CD8-positive, alpha-beta memory T cell (primary cell): ENCODE results near the gene NR2F6. TPM values are rescaled to one million over a fixed set of nuclear protein-coding genes. Genes with fewer than 3 reads are reported as not detected.
"Not testable (repeated sequence)": the region's sequence is repeated elsewhere in the genome, so short reads cannot be mapped to it uniquely, and the experiment has no call there.

Experiments used
- CTCF ChIA-PET: fragments of 350-600 bp; sonication (Branson Sonifier 250); formaldehyde crosslinking; loops from one replicate; lab custom pipeline; 2021; ENCODE audit warnings: antibody characterized with exemption; lab: Charles Lee
- POLR2A ChIA-PET: fragments of 350-600 bp; sonication (Branson Sonifier 250); formaldehyde crosslinking; loops from one replicate; lab custom pipeline; 2021; ENCODE audit warnings: antibody characterized with exemption; lab: Charles Lee
- DNase-seq, 5 donors: peaks; one replicate each; pipeline versions ENCODE4 v3.0.0 to v3.0.0-alpha.2; 2020 to 2022; ENCODE audit warnings: mixed read lengths in 1 of 5
- H3K27ac ChIP-seq: one replicate; pipeline ENCODE4 v1.7.0; 2013; ENCODE audit warnings: low read depth, mild to moderate bottlenecking, low read length, moderate library complexity
- H3K27me3 ChIP-seq: 2 replicates; pipeline ENCODE4 v1.7.0; 2013; ENCODE audit warnings: low read length, mild to moderate bottlenecking; ENCODE audit not compliant: insufficient read depth, poor library complexity, severe bottlenecking
- H3K36me3 ChIP-seq: 2 replicates; pipeline ENCODE4 v1.7.0; 2013; ENCODE audit warnings: mild to moderate bottlenecking, low read length, moderate library complexity; ENCODE audit not compliant: insufficient read depth
- H3K4me1 ChIP-seq: 2 replicates; pipeline ENCODE4 v1.7.0; 2013; ENCODE audit warnings: mild to moderate bottlenecking, low read length, moderate library complexity; ENCODE audit not compliant: insufficient read depth
- H3K4me3 ChIP-seq: 2 replicates; pipeline ENCODE4 v1.7.0; 2013; ENCODE audit warnings: mild to moderate bottlenecking, low read length
- H3K9me3 ChIP-seq: 2 replicates; pipeline ENCODE4 v1.7.0; 2013; ENCODE audit warnings: mild to moderate bottlenecking, low read length
- H3K27ac Mint-ChIP-seq, 8 donors: one replicate each; pipeline ENCODE4 v1.8.0; 2020 to 2021; ENCODE audit warnings: mixed read lengths in 8 of 8, mild to moderate bottlenecking in 6 of 8, inconsistent platforms in 3 of 8, moderate library complexity in 3 of 8
- H3K27me3 Mint-ChIP-seq, 2 donors: one replicate each; pipeline ENCODE4 v1.8.0; 2020 to 2021; ENCODE audit warnings: mixed read lengths in 2 of 2, mild to moderate bottlenecking in 1 of 2, moderate library complexity in 1 of 2
- H3K36me3 Mint-ChIP-seq, 3 donors: one replicate each; pipeline ENCODE4 v1.8.0; 2020 to 2021; ENCODE audit warnings: mixed read lengths in 3 of 3, inconsistent platforms in 1 of 3, mild to moderate bottlenecking in 1 of 3
- H3K4me1 Mint-ChIP-seq, 3 donors: one replicate each; pipeline ENCODE4 v1.8.0; 2020 to 2021; ENCODE audit warnings: mixed read lengths in 3 of 3, inconsistent platforms in 1 of 3, mild to moderate bottlenecking in 1 of 3
- H3K4me3 Mint-ChIP-seq, 7 donors: one replicate each; pipeline ENCODE4 v1.8.0; 2020 to 2021; ENCODE audit warnings: mixed read lengths in 7 of 7, mild to moderate bottlenecking in 6 of 7, moderate library complexity in 4 of 7, inconsistent platforms in 2 of 7
- H3K9me3 Mint-ChIP-seq, 5 donors: one replicate each; pipeline ENCODE4 v1.8.0; 2020 to 2022; ENCODE audit warnings: mixed read lengths in 5 of 5, mild to moderate bottlenecking in 3 of 5, moderate library complexity in 2 of 5, inconsistent platforms in 1 of 5
- polyA plus RNA-seq: library from polyadenylated mRNA; unstranded; fragments of 300-500 nt; fragmentation: Illumina TruSeq; gene quantifications from one replicate; pipeline ENCODE4 v1.2.3, GENCODE V29; 2021
- total RNA-seq, 2 experiments: library from RNA; stranded (reverse); gene quantifications; one replicate each; pipeline ENCODE4 v1.2.3, GENCODE V29; 2021

The NR2F6 gene
- total and polyA plus RNA-seq, 3 experiments from 2014 or later, result 0.94 to 7.8 (median 7.4) TPM

DNA sequence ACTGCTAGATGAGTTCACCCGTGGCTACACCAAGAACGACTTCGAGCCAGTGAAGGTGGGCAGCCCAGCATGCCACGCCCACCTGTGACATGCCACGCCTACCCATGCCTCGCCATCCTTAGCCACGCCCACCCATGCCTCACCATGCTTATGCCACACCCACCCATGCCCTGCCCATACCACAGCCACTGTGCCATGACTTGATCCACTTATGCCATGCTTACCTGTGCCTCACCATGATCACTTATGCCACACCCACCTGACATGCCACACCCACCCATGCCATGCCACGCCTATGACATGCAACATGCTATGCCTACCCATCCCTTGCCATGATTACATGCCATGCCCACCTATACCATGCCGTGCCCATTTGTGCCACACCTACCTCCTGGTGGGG is 43.5 kb downstream of the NR2F6 start:
- Mint-ChIP-seq H3K27ac (peak overlapping the region in 3 of 8 donors; percentile 5 to 77 (median 16)), H3K4me1 (no peaks in the 10 kb centered on the region), H3K4me3 (no peak overlapping the region), H3K9me3 (no peaks in the 10 kb centered on the region), H3K36me3 (peaks cover 7 to 89% (median 21%) of the 10 kb centered on the region in 3 donors), H3K27me3 (peaks cover 0 to 3% of the 10 kb centered on the region in 2 donors)
- Histone ChIP-seq H3K4me1 (no peaks in the 10 kb centered on the region), H3K36me3 (peaks cover 34% of the 10 kb centered on the region), H3K27me3 (no peaks in the 10 kb centered on the region), H3K27ac (no peak overlapping the region), H3K4me3 (no peak overlapping the region), H3K9me3 (no peaks in the 10 kb centered on the region)
- DNase-seq, result no peak
- ChIA-PET POLR2A (no interaction called here), CTCF (no interaction called here)

DNA sequence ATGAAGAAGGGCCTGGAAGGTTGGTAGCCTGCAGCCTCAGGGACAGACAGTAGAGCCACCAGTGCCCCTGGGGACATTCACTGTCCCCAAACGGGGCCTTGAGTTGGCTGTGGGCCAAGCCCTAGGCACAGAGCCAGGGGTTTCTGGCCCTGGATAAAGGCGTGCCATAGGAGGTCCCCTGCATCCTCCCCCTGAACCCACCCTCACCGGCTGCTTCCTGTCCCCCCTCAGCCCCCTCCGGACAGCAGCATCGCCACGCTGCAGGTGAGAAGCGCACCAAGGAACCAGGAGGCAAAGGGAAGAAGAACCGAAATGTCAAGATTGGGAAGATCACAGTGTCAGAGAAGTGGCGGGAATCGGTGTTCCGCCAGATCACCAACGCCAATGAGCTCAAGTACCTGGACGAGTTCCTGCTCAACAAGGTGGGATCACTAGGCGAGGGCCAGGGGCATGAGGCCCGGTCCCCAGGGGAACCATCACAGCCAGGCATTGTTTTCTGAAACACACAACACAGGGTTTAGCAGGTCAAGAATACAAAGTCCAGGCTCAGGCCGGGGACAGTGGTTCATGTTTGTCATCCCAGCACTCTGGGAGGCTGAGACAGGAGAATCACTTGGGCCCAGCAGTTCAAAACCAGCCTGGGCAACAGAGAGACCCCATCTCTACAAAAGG is 45.2 kb downstream of the NR2F6 start:
- Mint-ChIP-seq H3K4me1 (peaks cover 0 to 1% (median 0%) of the 10 kb centered on the region in 3 donors), H3K27ac (peak overlapping the region in 1 of 8 donors; percentile 26), H3K27me3 (peaks cover 0 to 3% of the 10 kb centered on the region in 2 donors), H3K36me3 (peaks cover 7 to 87% (median 26%) of the 10 kb centered on the region in 3 donors), H3K9me3 (no peaks in the 10 kb centered on the region), H3K4me3 (no peak overlapping the region)
- Histone ChIP-seq H3K36me3 (peaks cover 37% of the 10 kb centered on the region), H3K27me3 (no peaks in the 10 kb centered on the region), H3K4me3 (no peak overlapping the region), H3K9me3 (no peaks in the 10 kb centered on the region), H3K4me1 (no peaks in the 10 kb centered on the region), H3K27ac (no peak overlapping the region)
- DNase-seq, result no peak
- POLR2A ChIA-PET, result no interaction called here
- CTCF ChIA-PET, result no interaction called here

DNA sequence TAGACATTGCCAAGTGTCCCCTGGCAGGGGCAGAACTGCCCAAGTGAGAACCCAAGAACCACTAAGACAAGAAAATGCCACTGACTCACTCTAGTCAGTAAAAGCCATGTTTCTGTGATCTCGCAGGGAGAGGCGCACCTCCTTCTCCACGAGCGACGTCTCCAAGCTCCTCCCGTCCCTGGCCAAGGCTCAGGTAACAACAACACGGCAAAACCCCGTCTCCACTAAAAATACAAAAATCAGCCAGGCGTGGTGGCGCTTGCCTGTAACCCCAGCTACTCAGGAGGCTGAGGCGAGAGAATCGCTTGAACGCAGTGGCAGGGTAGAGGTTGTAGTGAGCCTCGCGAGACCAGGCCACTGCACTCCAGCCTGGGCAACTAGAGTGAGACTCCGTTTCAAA is 48.1 kb downstream of the NR2F6 start:
- Mint-ChIP-seq H3K27ac (no peak overlapping the region), H3K4me3 (no peak overlapping the region), H3K36me3 (peaks cover 7 to 86% (median 28%) of the 10 kb centered on the region in 3 donors)

DNA sequence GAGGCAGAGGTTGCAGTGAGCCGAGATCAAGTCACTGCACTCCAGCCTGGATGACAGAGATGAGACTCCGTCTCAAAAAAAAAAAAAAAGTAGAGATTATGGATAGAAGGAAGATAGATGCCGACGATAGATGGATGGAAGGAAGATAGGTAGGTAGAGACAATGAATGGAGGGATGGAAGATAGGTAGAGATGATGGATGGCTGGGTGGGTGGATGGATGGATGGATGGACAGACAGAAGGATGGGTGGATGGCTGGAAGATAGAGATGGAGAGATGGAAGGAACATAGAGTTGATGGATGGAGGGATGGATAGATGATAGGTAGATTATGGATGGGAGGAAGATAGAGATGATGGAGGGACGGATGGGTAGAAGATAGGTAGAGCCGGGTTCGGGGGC is 49.1 kb downstream of the NR2F6 start:
- Mint-ChIP-seq H3K4me1 (peaks cover 0 to 1% (median 0%) of the 10 kb centered on the region in 3 donors), H3K27me3 (peaks cover 0 to 3% of the 10 kb centered on the region in 2 donors), H3K4me3 (no peak overlapping the region), H3K27ac (peak overlapping the region in 3 of 8 donors; percentile 8 to 79 (median 23)), H3K36me3 (peaks cover 0 to 83% (median 20%) of the 10 kb centered on the region in 3 donors), H3K9me3 (no peaks in the 10 kb centered on the region)
- H3K9me3 ChIP-seq, result no peaks in the 10 kb centered on the region
- H3K27ac ChIP-seq, result no peak overlapping the region
- no peak overlapping the region for H3K4me3 ChIP-seq
- H3K36me3 ChIP-seq, result peaks cover 59% of the 10 kb centered on the region
- DNase-seq, result no peak
- H3K4me1 ChIP-seq, result no peaks in the 10 kb centered on the region
- CTCF ChIA-PET, result no interaction called here
- H3K27me3 ChIP-seq, result no peaks in the 10 kb centered on the region
- POLR2A ChIA-PET, result no interaction called here

More for the DNA sequence above, 48.1 kb downstream of the NR2F6 start:
- no peak for DNase-seq
- Histone ChIP-seq H3K36me3 (peaks cover 63% of the 10 kb centered on the region), H3K27me3 (no peaks in the 10 kb centered on the region), H3K4me3 (no peak overlapping the region), H3K27ac (no peak overlapping the region), H3K9me3 (no peaks in the 10 kb centered on the region), H3K4me1 (no peaks in the 10 kb centered on the region)
- H3K9me3 Mint-ChIP-seq, result no peaks in the 10 kb centered on the region
- peaks cover 0 to 3% of the 10 kb centered on the region in 2 donors for H3K27me3 Mint-ChIP-seq
- ChIA-PET CTCF (no interaction called here), POLR2A (no interaction called here)
- peaks cover 0 to 1% (median 0%) of the 10 kb centered on the region in 3 donors for H3K4me1 Mint-ChIP-seq

DNA sequence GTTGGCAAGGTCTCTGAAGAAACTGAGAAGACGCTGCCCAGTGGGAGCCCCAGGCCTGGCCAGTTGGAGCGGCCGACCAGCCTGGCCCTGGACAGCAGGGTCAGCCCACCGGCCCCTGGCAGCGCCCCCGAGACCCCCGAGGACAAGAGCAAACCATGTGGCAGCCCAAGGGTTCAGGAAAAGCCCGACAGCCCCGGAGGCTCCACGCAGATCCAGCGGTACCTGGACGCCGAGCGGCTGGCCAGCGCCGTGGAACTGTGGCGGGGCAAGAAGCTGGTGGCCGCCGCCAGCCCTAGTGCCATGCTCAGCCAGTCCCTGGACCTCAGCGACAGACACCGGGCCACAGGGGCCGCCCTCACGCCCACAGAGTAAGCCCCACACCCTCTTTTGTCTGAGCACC is 50.6 kb downstream of the NR2F6 start:
- peaks cover 4 to 79% (median 20%) of the 10 kb centered on the region in 3 donors for H3K36me3 Mint-ChIP-seq
- peaks cover 0 to 1% of the 10 kb centered on the region in 2 donors for H3K27me3 Mint-ChIP-seq
- H3K27ac Mint-ChIP-seq, result peak overlapping the region in 1 of 8 donors; percentile 6
- POLR2A ChIA-PET, result no interaction called here
- peaks cover 49% of the 10 kb centered on the region for H3K36me3 ChIP-seq
- no peak overlapping the region for H3K4me3 Mint-ChIP-seq
- H3K4me1 ChIP-seq, result no peaks in the 10 kb centered on the region
- H3K27me3 ChIP-seq, result no peaks in the 10 kb centered on the region
- H3K9me3 Mint-ChIP-seq, result no peaks in the 10 kb centered on the region
- H3K4me3 ChIP-seq, result no peak overlapping the region
- CTCF ChIA-PET, result no interaction called here
- DNase-seq, result no peak
- no peak overlapping the region for H3K27ac ChIP-seq
- no peaks in the 10 kb centered on the region for H3K9me3 ChIP-seq
- peaks cover 0 to 1% (median 0%) of the 10 kb centered on the region in 3 donors for H3K4me1 Mint-ChIP-seq

DNA sequence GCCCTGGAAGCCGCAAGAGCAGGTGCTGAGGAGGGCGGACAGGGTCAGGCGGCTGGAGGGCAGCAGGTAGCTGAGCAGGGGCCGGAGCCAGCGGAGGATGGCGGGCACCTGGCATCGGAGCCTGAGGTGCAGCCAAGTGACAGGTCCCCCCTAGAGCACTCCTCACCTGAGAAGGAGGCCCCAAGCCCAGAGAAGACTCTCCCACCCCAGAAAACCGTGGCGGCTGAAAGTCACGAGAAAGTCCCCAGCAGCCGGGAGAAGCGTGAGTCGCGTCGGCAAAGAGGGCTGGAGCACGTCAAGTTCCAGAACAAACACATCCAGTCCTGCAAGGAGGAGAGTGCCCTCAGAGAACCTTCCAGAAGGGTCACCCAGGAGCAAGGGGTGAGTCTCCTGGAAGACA is 51.1 kb downstream of the NR2F6 start:
- Histone ChIP-seq H3K9me3 (no peaks in the 10 kb centered on the region), H3K36me3 (peaks cover 46% of the 10 kb centered on the region), H3K4me3 (no peak overlapping the region), H3K27me3 (no peaks in the 10 kb centered on the region), H3K4me1 (no peaks in the 10 kb centered on the region), H3K27ac (no peak overlapping the region)
- no peak overlapping the region for H3K4me3 Mint-ChIP-seq
- peaks cover 0 to 1% of the 10 kb centered on the region in 2 donors for H3K27me3 Mint-ChIP-seq
- peak overlapping the region in 2 of 8 donors; percentile 6 to 73 for H3K27ac Mint-ChIP-seq
- POLR2A ChIA-PET, result no interaction called here
- peaks cover 0 to 1% (median 0%) of the 10 kb centered on the region in 3 donors for H3K4me1 Mint-ChIP-seq
- no peak for DNase-seq
- H3K9me3 Mint-ChIP-seq, result no peaks in the 10 kb centered on the region
- H3K36me3 Mint-ChIP-seq, result peaks cover 4 to 78% (median 20%) of the 10 kb centered on the region in 3 donors
- CTCF ChIA-PET, result no interaction called here

DNA sequence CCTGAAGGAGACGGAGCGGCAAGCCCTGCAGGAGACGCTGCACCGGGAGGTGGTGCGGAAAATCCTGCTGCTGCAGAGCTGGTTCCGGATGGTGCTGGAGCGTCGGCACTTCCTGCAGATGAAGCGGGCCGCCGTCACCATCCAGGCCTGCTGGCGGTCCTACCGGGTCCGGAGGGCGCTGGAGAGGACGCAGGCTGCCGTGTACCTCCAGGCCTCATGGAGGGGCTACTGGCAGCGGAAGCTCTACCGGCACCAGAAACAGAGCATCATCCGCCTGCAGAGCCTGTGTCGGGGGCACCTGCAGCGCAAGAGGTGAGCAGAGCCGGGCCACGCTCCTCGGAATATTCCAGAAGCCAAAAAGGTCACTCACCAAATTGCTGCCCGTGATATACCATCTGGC is 53.0 kb downstream of the NR2F6 start:
- DNase-seq, result no peak
- no peaks in the 10 kb centered on the region for H3K27me3 ChIP-seq
- ChIA-PET CTCF (interaction anchor here (0.7 to 1.7 kb wide), 2 partner anchors 9 to 114 kb away, joined by 3 to 4 read pairs; no protein-coding TSS in a partner anchor), POLR2A (no interaction called here)
- Mint-ChIP-seq H3K4me3 (no peak overlapping the region), H3K27me3 (peaks cover 0 to 1% of the 10 kb centered on the region in 2 donors), H3K9me3 (no peaks in the 10 kb centered on the region), H3K27ac (no peak overlapping the region), H3K36me3 (peaks cover 4 to 74% (median 13%) of the 10 kb centered on the region in 3 donors), H3K4me1 (peaks cover 0 to 1% (median 0%) of the 10 kb centered on the region in 3 donors)
- no peaks in the 10 kb centered on the region for H3K9me3 ChIP-seq
- peaks cover 55% of the 10 kb centered on the region for H3K36me3 ChIP-seq
- no peak overlapping the region for H3K4me3 ChIP-seq
- no peaks in the 10 kb centered on the region for H3K4me1 ChIP-seq
- H3K27ac ChIP-seq, result no peak overlapping the region

DNA sequence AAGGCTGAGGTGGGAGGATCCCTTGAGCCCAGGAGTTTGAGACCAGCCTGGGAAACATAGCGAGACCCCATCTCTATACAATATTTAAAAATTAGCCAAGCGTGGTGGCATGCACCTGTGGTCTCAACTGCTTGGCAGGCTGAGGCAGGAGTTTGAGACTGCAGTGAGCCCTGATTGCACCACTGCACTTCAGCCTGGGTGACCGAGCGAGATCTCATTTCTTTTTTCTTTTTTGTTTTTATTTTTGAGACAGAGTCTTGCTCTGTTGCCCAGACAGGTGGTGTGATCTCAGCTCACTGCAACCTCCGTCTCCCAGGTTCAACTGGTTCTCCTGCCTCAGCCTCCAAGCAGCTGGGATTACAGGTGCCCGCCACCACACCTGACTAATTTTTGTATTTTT is 54.0 kb downstream of the NR2F6 start:
- H3K27ac Mint-ChIP-seq, H3K27me3 ChIP-seq, H3K27ac ChIP-seq, H3K27me3 Mint-ChIP-seq, POLR2A ChIA-PET, H3K4me1 ChIP-seq, H3K9me3 ChIP-seq, H3K4me3 Mint-ChIP-seq, H3K4me3 ChIP-seq, H3K4me1 Mint-ChIP-seq, CTCF ChIA-PET, DNase-seq, H3K9me3 Mint-ChIP-seq: not testable (repeated sequence)
- peaks cover 62% of the 10 kb centered on the region for H3K36me3 ChIP-seq
- H3K36me3 Mint-ChIP-seq, result peaks cover 4 to 75% (median 9%) of the 10 kb centered on the region in 3 donors
